Progenitor cell of endocrine pancreas (in vitro differentiated cells): ENCODE measurements around the gene XKRX. TPM values are rescaled to one million over a fixed set of nuclear protein-coding genes. Genes with fewer than 3 reads are reported as not detected.

ENCODE experiments used
- DNase-seq: peaks from one replicate; pipeline ENCODE4 v3.0.0; 2021; ENCODE audit warnings: low spot score; ENCODE audit not compliant: unreplicated experiment
- H3K27ac Mint-ChIP-seq: 2 replicates; pipeline ENCODE4 v1.8.0; 2021; ENCODE audit warnings: mild to moderate bottlenecking, moderate library complexity, mixed read lengths
- H3K27me3 Mint-ChIP-seq: 2 replicates; pipeline ENCODE4 v1.8.0; 2021; ENCODE audit warnings: mixed read lengths
- H3K36me3 Mint-ChIP-seq: 2 replicates; pipeline ENCODE4 v1.8.0; 2022; ENCODE audit warnings: mixed read lengths; ENCODE audit not compliant: insufficient read depth
- H3K4me1 Mint-ChIP-seq: 2 replicates; pipeline ENCODE4 v1.8.0; 2021; ENCODE audit warnings: low read depth, mixed read lengths
- H3K4me3 Mint-ChIP-seq: 2 replicates; pipeline ENCODE4 v1.8.0; 2021; ENCODE audit warnings: low read depth, mild to moderate bottlenecking, moderate library complexity, mixed read lengths
- H3K9me3 Mint-ChIP-seq: 2 replicates; pipeline ENCODE4 v1.8.0; 2021; ENCODE audit warnings: low read depth, mixed read lengths
- total RNA-seq: library from RNA; stranded (reverse); gene quantifications from 2 replicates; pipeline ENCODE4 v1.2.1, GENCODE V29; 2021
- TF ChIP-seq, protein P1 (sequence below): fragments of 200-600 bp; sonication (generic); IDR thresholded peaks from one replicate; pipeline ENCODE4 v1.5.0; 2021; ENCODE audit warnings: antibody characterized with exemption, mild to moderate bottlenecking; ENCODE audit not compliant: unreplicated experiment

XKRX gene
- total RNA-seq, 1 donor from 2014 or later = 0.86 TPM

DNA sequence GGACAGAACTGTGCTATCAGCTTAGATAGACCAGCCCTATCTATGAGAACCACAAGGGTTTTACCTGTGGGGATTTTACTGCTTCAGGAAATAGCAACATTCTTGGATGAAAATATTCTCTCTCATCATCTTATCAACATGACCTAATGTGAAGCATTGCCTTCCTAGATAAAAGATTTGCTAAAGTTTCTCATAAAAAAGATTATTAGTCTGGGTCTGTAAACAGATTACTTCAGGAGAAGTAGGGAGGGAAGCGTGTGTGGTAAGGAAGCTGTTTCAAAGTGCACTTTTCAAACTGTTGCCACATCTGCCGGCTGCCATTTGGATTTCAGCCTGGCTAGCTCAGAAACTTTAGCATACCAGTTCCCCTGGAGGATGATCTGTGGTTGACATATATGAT lies 54.4 kb downstream of the XKRX start, which contains the start of gene NOX1:
TSS of gene NOX1 (minus strand) at position 35 of the 400 bp plus-strand sequence. CDS start 220 bp downstream, outside the sequence.
- DNase-seq = no peak
- H3K36me3 Mint-ChIP-seq = no peaks in the 10 kb centered on the region
- TF ChIP-seq, protein P1, sequence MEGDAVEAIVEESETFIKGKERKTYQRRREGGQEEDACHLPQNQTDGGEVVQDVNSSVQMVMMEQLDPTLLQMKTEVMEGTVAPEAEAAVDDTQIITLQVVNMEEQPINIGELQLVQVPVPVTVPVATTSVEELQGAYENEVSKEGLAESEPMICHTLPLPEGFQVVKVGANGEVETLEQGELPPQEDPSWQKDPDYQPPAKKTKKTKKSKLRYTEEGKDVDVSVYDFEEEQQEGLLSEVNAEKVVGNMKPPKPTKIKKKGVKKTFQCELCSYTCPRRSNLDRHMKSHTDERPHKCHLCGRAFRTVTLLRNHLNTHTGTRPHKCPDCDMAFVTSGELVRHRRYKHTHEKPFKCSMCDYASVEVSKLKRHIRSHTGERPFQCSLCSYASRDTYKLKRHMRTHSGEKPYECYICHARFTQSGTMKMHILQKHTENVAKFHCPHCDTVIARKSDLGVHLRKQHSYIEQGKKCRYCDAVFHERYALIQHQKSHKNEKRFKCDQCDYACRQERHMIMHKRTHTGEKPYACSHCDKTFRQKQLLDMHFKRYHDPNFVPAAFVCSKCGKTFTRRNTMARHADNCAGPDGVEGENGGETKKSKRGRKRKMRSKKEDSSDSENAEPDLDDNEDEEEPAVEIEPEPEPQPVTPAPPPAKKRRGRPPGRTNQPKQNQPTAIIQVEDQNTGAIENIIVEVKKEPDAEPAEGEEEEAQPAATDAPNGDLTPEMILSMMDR = no peak
- peaks cover 11% of the 10 kb centered on the region for H3K4me1 Mint-ChIP-seq
- no peaks in the 10 kb centered on the region for H3K27me3 Mint-ChIP-seq
- H3K4me3 Mint-ChIP-seq = no peak within 1 kb of the TSS
- H3K9me3 Mint-ChIP-seq = peaks cover 10% of the 10 kb centered on the region
- no peak within 1 kb of the TSS for H3K27ac Mint-ChIP-seq

GRCh38 chrX:100871594-100872560 lies 56.8 kb downstream of the XKRX start:
- Mint-ChIP-seq H3K27ac (no peak overlapping the region), H3K36me3 (no peaks in the 10 kb centered on the region), H3K4me3 (no peak overlapping the region), H3K4me1 (peaks cover 11% of the 10 kb centered on the region), H3K9me3 (peaks cover 7% of the 10 kb centered on the region), H3K27me3 (no peaks in the 10 kb centered on the region)
- TF ChIP-seq, protein P1 = no peak
- no peak for DNase-seq

DNA sequence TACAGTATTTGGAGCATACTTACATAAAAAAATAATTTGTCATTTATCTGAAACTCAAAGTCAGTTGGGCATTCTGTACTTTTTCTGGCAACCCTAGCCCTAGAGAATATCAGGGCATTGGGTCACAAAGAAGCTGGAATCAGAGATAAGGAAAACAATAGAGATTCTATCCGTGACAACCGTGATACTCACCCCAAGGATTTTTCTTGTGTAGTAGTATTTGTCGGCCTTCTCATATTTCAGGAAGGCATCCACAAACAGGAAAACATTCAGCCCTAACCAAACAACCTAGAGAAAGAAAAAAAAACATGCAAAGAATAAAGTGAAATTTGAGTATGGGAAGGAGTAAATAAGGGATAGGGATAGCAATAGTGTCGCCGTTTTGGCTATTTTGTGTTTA lies 58.2 kb downstream of the XKRX start:
- no peaks in the 10 kb centered on the region for H3K36me3 Mint-ChIP-seq
- TF ChIP-seq, protein P1 = no peak
- H3K4me3 Mint-ChIP-seq = no peak overlapping the region
- DNase-seq = no peak
- no peak overlapping the region for H3K27ac Mint-ChIP-seq
- H3K27me3 Mint-ChIP-seq = no peaks in the 10 kb centered on the region
- H3K4me1 Mint-ChIP-seq = peaks cover 11% of the 10 kb centered on the region
- H3K9me3 Mint-ChIP-seq = peaks cover 7% of the 10 kb centered on the region

DNA sequence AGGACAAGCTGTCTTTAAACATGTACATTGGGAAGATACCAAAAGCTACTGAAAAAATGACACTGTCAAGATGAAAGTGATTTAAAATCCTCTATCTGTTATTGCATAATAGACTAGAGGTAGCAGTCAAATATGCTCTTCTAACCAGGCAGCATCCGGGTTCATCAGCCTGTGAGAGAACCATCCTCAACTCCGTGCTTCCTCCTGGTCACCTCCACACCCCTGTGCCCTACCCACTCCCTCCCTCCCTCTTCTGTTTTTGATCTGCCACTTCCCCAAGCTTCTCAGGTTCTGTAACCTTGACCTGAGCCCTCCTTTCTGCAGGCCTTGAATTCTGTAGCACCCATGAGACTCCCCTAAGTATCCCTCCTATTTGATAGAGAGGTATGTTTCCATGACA lies 60.4 kb downstream of the XKRX start:
- Mint-ChIP-seq H3K36me3 (no peaks in the 10 kb centered on the region), H3K27me3 (no peaks in the 10 kb centered on the region), H3K9me3 (peaks cover 7% of the 10 kb centered on the region), H3K4me3 (no peak overlapping the region), H3K4me1 (peaks cover 8% of the 10 kb centered on the region), H3K27ac (no peak overlapping the region)
- no peak for DNase-seq
- TF ChIP-seq, protein P1 = no peak

- Mint-ChIP-seq H3K36me3 (no peaks in the 10 kb centered on the region), H3K4me3 (no peak overlapping the region), H3K27ac (no peak overlapping the region), H3K4me1 (no peaks in the 10 kb centered on the region), H3K9me3 (peaks cover 9% of the 10 kb centered on the region), H3K27me3 (no peaks in the 10 kb centered on the region)
- TF ChIP-seq, protein P1 = no peak
- no peak for DNase-seq
These were observed 63.9 kb downstream of the XKRX start for GRCh38 chrX:100864657-100865391.
